Endodermal cell (in vitro differentiated cells): Measurements from ENCODE around the gene C4orf50. TPM values are rescaled to one million over a fixed set of nuclear protein-coding genes. Genes with fewer than 3 reads are reported as not detected.
"Not testable (repeated sequence)": the region's sequence is repeated elsewhere in the genome, so short reads cannot be mapped to it uniquely, and the experiment has no call there.

ENCODE experiments used
- DNase-seq: peaks from one replicate; pipeline ENCODE4 v3.0.0-alpha.2; 2017
- H3K27ac ChIP-seq: 2 replicates; pipeline ENCODE4 v1.5.1; 2013; ENCODE audit warnings: mild to moderate bottlenecking, low read depth, low read length, moderate library complexity
- H3K27me3 ChIP-seq: 2 replicates; pipeline ENCODE4 v1.6.1; 2013; ENCODE audit warnings: mild to moderate bottlenecking, low read length, moderate library complexity; ENCODE audit not compliant: insufficient read depth, control insufficient read depth, poor library complexity, severe bottlenecking
- H3K36me3 ChIP-seq: 2 replicates; pipeline ENCODE4 v1.7.0; 2013; ENCODE audit warnings: mild to moderate bottlenecking, low read length, moderate library complexity; ENCODE audit not compliant: control insufficient read depth, insufficient read depth
- H3K4me1 ChIP-seq: one replicate; pipeline ENCODE4 v1.7.0; 2013; ENCODE audit warnings: low read length; ENCODE audit not compliant: control insufficient read depth, insufficient read depth
- H3K4me3 ChIP-seq: 2 replicates; pipeline ENCODE4 v1.5.1; 2013; ENCODE audit warnings: mild to moderate bottlenecking, low read length, moderate library complexity
- H3K9ac ChIP-seq: 2 replicates; pipeline ENCODE4 v1.6.1; 2013; ENCODE audit warnings: mild to moderate bottlenecking, low read length, moderate library complexity; ENCODE audit not compliant: poor library complexity, severe bottlenecking; ENCODE audit errors: extremely low read depth
- H3K9me3 ChIP-seq: 2 replicates; pipeline ENCODE4 v1.6.1; 2013; ENCODE audit warnings: mild to moderate bottlenecking, low read length, moderate library complexity; ENCODE audit not compliant: control insufficient read depth
- H3K27ac Mint-ChIP-seq: 2 replicates; pipeline ENCODE4 v1.8.0; 2020; ENCODE audit warnings: mixed read lengths
- H3K27me3 Mint-ChIP-seq: 2 replicates; pipeline ENCODE4 v1.8.0; 2021; ENCODE audit warnings: mild to moderate bottlenecking, mixed read lengths; ENCODE audit not compliant: insufficient read depth
- H3K36me3 Mint-ChIP-seq: 2 replicates; pipeline ENCODE4 v1.8.0; 2020; ENCODE audit warnings: low read depth, mixed read lengths
- H3K4me1 Mint-ChIP-seq: 2 replicates; pipeline ENCODE4 v1.8.0; 2020; ENCODE audit warnings: mixed read lengths
- H3K4me3 Mint-ChIP-seq: 2 replicates; pipeline ENCODE4 v1.8.0; 2020; ENCODE audit warnings: mild to moderate bottlenecking, moderate library complexity, mixed read lengths
- H3K9me3 Mint-ChIP-seq: 2 replicates; pipeline ENCODE4 v1.8.0; 2020; ENCODE audit warnings: mild to moderate bottlenecking, mixed read lengths
- CTCF ChIP-seq: fragments of 200-600 bp; sonication (generic); conservative IDR thresholded peaks from 2 replicates; pipeline ENCODE4 v1.5.0; 2021; ENCODE audit warnings: antibody characterized with exemption, mild to moderate bottlenecking
- WGBS, 2 experiments: methylation state at CpG; one replicate each; pipeline versions ENCODE4 v1.1.5 to v1.1.7; 2013; ENCODE audit warnings: missing lambda C conversion rate in 2 of 2, mixed read lengths in 1 of 2; ENCODE audit not compliant: insufficient coverage in 1 of 2, insufficient read length in 1 of 2; 5-methylcytosine and 5-hydroxymethylcytosine counted together
- total RNA-seq, 2 donors: library from RNA; stranded (reverse); fragmentation: NEBNext Ultra II Directional in 1 of 2; extraction: Animal tissue kit (Norgen Biotek cat#: 25700) in 1 of 2; gene quantifications; 2 replicates in 1 of 2; 3 replicates in 1 of 2; pipeline ENCODE4 v1.2.1, GENCODE V29; 2021

The C4orf50 gene
- total RNA-seq, 2 donors from 2014 or later: 0.84 to 1.6 TPM

GRCh38 chr4:5857199-5857598 is 161.0 kb downstream of the C4orf50 start:
- Histone ChIP-seq H3K9ac (no peak overlapping the region), H3K27ac (no peak overlapping the region), H3K4me1 (no peaks in the 10 kb centered on the region), H3K27me3 (no peaks in the 10 kb centered on the region), H3K4me3 (no peak overlapping the region), H3K36me3 (peaks cover 63% of the 10 kb centered on the region), H3K9me3 (no peaks in the 10 kb centered on the region)
- TF ChIP-seq CTCF: no peak
- WGBS, 2 experiments: 88 to 100% methylated on average over 2 of the region's 2 CpGs
- H3K4me3 Mint-ChIP-seq: no peak overlapping the region
- peaks cover 18% of the 10 kb centered on the region for H3K36me3 Mint-ChIP-seq
- H3K4me1 Mint-ChIP-seq: no peaks in the 10 kb centered on the region
- no peak for DNase-seq
- no peaks in the 10 kb centered on the region for H3K27me3 Mint-ChIP-seq
- no peak overlapping the region for H3K27ac Mint-ChIP-seq
- H3K9me3 Mint-ChIP-seq: no peaks in the 10 kb centered on the region

- H3K36me3 ChIP-seq: peaks cover 66% of the 10 kb centered on the region
- H3K9ac ChIP-seq, H3K27ac ChIP-seq, H3K9me3 ChIP-seq, H3K27me3 ChIP-seq, H3K4me3 Mint-ChIP-seq, H3K9me3 Mint-ChIP-seq, H3K4me1 Mint-ChIP-seq, H3K4me3 ChIP-seq, H3K27me3 Mint-ChIP-seq, H3K4me1 ChIP-seq, H3K27ac Mint-ChIP-seq, DNase-seq: not testable (repeated sequence)
- H3K36me3 Mint-ChIP-seq: peaks cover 19% of the 10 kb centered on the region
- 95 to 100% methylated on average over 3 of the region's 3 CpGs for WGBS, 2 experiments
Observed at GRCh38 chr4:5856362-5856761, 161.9 kb downstream of the C4orf50 start.

GRCh38 chr4:5854929-5855328 is 163.3 kb downstream of the C4orf50 start:
- Mint-ChIP-seq H3K9me3 (no peaks in the 10 kb centered on the region), H3K27me3 (no peaks in the 10 kb centered on the region), H3K36me3 (peaks cover 26% of the 10 kb centered on the region), H3K27ac (no peak overlapping the region), H3K4me1 (no peaks in the 10 kb centered on the region), H3K4me3 (no peak overlapping the region)
- no peak for DNase-seq
- Histone ChIP-seq H3K4me3 (no peak overlapping the region), H3K27me3 (no peaks in the 10 kb centered on the region), H3K9me3 (no peaks in the 10 kb centered on the region), H3K27ac (no peak overlapping the region), H3K36me3 (peaks cover 67% of the 10 kb centered on the region), H3K9ac (no peak overlapping the region), H3K4me1 (no peaks in the 10 kb centered on the region)
- no peak for TF ChIP-seq CTCF
- WGBS, 2 experiments: 98% methylated on average over 2 of the region's 3 CpGs; no CpG with 5 or more reads in 1 of the 2 experiments
